ENCODE measurements around the gene AGGF1.
"Not testable (repeated sequence)": the region's sequence is repeated elsewhere in the genome, so short reads cannot be mapped to it uniquely, and the experiment has no call there.

Gene AGGF1

DNA sequence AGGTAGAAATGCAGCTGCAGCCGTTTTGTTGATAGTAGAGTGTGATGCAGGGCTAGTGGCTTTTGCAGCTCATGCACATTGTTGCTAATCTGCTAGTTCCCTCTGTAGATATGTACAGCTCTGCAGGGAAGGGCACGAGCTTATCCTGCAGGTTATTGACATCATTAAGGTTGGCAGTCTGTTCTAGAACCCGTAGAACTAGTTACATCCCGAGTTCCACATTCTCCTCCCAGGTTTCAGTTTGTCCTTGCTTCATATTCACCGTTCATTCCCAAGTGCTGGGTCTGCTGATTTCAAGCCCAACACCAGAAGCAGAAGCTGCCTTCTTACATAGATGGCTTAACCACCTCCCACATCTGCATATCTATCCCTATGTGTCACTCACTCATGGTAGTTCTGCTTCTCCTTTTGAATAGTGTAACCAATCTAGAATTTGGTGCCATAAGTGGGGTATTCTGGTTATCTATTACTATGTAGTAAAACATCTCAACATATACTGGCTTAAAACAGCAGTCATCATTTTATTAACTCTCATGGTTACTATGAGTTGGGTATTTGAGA is 39.2 kb upstream of the AGGF1 start:
- Histone ChIP-seq H3K4me3 (ENCODE audit: low read depth, low read length) (no peak overlapping the region), H3K27me3 (replicated peaks) (no peaks in the 10 kb centered on the region), H3K36me3 (replicated peaks) (no peaks in the 10 kb centered on the region), H3K27ac (no peak overlapping the region)
- in situ Hi-C loops (cut with HindIII; ENCODE audit: low pct_ligation_motif_present, low sequenced_read_pairs) = no loop called here
- peak; percentile 6 for DNase-seq
- TF ChIP-seq, protein P1, sequence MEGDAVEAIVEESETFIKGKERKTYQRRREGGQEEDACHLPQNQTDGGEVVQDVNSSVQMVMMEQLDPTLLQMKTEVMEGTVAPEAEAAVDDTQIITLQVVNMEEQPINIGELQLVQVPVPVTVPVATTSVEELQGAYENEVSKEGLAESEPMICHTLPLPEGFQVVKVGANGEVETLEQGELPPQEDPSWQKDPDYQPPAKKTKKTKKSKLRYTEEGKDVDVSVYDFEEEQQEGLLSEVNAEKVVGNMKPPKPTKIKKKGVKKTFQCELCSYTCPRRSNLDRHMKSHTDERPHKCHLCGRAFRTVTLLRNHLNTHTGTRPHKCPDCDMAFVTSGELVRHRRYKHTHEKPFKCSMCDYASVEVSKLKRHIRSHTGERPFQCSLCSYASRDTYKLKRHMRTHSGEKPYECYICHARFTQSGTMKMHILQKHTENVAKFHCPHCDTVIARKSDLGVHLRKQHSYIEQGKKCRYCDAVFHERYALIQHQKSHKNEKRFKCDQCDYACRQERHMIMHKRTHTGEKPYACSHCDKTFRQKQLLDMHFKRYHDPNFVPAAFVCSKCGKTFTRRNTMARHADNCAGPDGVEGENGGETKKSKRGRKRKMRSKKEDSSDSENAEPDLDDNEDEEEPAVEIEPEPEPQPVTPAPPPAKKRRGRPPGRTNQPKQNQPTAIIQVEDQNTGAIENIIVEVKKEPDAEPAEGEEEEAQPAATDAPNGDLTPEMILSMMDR (IDR thresholded peaks at IDR 0.05; ENCODE audit: low read depth, low read length, missing control alignments) = no peak

DNA sequence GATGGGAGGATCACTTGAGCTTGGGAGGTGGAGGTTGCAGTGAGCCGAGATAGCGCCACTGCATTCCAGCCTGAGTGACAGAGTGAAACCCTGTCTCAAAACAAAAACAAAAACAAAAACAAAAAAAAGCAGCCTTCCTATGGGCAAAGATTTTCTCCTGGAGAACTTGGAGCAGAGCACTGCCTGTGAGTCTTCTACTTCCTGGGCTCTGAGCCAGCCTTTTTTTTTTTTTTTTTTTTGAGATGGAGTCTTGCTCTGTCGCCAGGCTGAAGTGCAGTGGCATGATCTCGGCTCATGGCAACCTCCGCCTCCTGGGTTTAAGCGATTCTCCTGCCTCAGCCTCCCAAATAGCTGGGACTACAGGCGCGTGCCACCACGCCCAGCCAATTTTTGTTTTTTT is 36.8 kb upstream of the AGGF1 start:
- H3K4me3 ChIP-seq (ENCODE audit: low read depth, low read length); H3K27ac ChIP-seq; H3K27me3 ChIP-seq (replicated peaks); in situ Hi-C loops (cut with HindIII; ENCODE audit: low pct_ligation_motif_present, low sequenced_read_pairs); H3K36me3 ChIP-seq (replicated peaks); DNase-seq: not testable (repeated sequence)

DNA sequence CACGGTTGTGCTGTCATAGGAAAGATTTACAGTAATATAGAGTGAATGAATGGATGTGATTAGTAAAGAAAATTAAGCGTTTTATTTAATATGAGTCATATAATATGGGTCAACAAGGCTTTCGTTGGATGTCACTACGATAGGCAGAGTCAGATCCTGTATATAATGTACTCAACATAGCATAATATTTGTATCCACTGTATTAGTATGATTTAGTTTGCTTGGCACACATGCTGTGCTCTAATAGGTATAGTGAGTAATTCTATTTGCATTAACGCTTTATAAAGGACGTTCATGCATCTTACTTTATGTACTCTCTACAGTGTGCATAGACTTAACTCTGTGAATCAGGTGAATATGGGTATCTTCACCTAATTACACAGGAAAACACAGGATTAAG is 35.9 kb upstream of the AGGF1 start:
- no peak overlapping the region for H3K27ac ChIP-seq
- no peaks in the 10 kb centered on the region for H3K36me3 ChIP-seq (replicated peaks)
- H3K27me3 ChIP-seq (replicated peaks) = no peaks in the 10 kb centered on the region
- no peak overlapping the region for H3K4me3 ChIP-seq (ENCODE audit: low read depth, low read length)
- no peak for DNase-seq
- TF ChIP-seq, protein P1 (IDR thresholded peaks at IDR 0.05; ENCODE audit: low read depth, low read length, missing control alignments) = no peak
- in situ Hi-C loops (cut with HindIII; ENCODE audit: low pct_ligation_motif_present, low sequenced_read_pairs) = no loop called here

DNA sequence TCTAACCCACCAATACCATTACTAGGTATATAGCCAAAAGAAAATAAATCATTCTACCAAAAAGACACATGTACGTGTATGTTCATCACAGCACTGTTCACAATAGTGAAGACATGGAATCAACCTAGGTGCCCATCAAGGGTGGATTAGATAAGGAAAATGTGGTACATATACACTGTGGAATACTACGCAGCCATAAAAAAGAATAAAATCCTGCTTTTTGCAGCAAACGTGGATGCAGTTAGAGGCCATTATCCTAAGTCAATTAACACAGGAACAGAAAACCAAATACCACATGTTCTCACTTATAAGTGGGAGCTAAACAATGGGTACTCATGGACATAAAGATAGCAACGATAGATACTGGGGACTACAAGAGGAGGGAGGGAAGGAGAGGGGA is 32.0 kb upstream of the AGGF1 start:
- H3K27ac ChIP-seq; DNase-seq; in situ Hi-C loops (cut with HindIII; ENCODE audit: low pct_ligation_motif_present, low sequenced_read_pairs); H3K36me3 ChIP-seq (replicated peaks); H3K4me3 ChIP-seq (ENCODE audit: low read depth, low read length); H3K27me3 ChIP-seq (replicated peaks): not testable (repeated sequence)

DNA sequence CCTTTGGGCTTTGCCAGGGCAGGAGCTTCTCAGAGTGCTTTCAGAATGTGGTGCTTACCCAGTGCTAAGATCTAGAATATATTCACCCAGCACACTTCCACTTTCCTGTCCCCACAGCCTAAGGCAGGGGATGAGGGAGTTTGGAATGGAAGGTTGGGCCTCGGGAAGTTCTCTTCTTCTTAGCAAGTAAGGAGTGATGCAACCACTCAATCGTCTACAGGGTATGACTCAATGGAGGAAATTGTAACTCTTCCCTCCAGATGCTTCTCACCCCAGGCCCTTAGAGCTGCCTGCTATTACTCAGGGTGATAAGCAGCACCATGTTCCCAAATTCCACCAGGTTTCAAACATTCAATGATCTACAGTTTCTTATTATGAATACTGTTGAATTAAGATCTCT is 30.8 kb upstream of the AGGF1 start:
- Histone ChIP-seq H3K27me3 (replicated peaks) (no peaks in the 10 kb centered on the region), H3K4me3 (ENCODE audit: low read depth, low read length) (no peak overlapping the region), H3K27ac (peak overlapping the region; percentile 61), H3K36me3 (replicated peaks) (no peaks in the 10 kb centered on the region)
- TF ChIP-seq, protein P1 (IDR thresholded peaks at IDR 0.05; ENCODE audit: low read depth, low read length, missing control alignments) = no peak
- in situ Hi-C loops (cut with HindIII; ENCODE audit: low pct_ligation_motif_present, low sequenced_read_pairs) = no loop called here
- DNase-seq = peak; percentile 87

DNA sequence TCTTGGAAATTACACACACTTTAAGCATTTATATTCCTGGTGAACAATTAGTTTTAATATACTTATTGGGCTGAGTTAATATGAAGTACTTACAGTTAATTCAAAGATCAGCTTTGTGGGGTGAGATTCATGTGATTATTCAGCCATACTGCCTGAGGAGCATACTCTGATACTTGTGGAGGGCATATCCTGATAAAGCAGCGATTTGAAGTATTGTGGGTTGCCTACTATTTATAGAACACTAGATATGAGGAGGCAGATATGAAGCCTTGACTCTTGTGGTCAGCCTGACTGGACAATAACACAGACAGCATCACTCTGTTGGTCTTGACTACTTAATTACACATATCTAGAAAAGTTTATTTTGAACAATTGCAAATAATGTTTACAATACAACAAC is 27.0 kb upstream of the AGGF1 start:
- H3K4me3 ChIP-seq (ENCODE audit: low read depth, low read length) = no peak overlapping the region
- in situ Hi-C loops (cut with HindIII; ENCODE audit: low pct_ligation_motif_present, low sequenced_read_pairs) = no loop called here
- peak; percentile 56 for DNase-seq
- H3K27me3 ChIP-seq (replicated peaks) = no peaks in the 10 kb centered on the region
- no peaks in the 10 kb centered on the region for H3K36me3 ChIP-seq (replicated peaks)
- H3K27ac ChIP-seq = no peak overlapping the region
- TF ChIP-seq, protein P1 (IDR thresholded peaks at IDR 0.05; ENCODE audit: low read depth, low read length, missing control alignments) = no peak

DNA sequence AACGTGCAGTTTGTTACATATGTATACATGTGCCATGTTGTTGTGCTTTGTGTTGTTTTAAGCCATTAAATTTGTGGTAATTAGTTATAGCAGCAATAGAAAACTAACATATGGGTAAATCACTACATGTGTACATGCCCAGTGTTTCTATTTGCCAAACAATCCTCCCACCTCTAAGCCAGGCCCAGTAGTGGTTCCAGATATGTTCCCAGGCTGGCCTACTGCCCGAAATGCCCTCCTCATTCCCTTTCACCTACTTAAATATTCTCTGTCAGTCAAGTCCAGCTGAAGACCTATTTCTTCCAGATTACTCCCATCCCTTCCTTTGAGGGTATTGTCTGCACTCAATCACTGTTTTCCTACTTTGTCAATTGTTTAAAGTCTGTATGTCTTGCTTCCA is 24.1 kb upstream of the AGGF1 start:
- Histone ChIP-seq H3K27me3 (replicated peaks) (no peaks in the 10 kb centered on the region), H3K4me3 (ENCODE audit: low read depth, low read length) (no peak overlapping the region), H3K36me3 (replicated peaks) (no peaks in the 10 kb centered on the region), H3K27ac (no peak overlapping the region)
- in situ Hi-C loops (cut with HindIII; ENCODE audit: low pct_ligation_motif_present, low sequenced_read_pairs) = no loop called here
- TF ChIP-seq, protein P1 (IDR thresholded peaks at IDR 0.05; ENCODE audit: low read depth, low read length, missing control alignments) = no peak
- no peak for DNase-seq

Data from brain microvascular endothelial cell (primary cell).